SK-N-MC (cell line): ENCODE data around the gene EFHD2.

Experiments
- EZH2 ChIP-seq: fragments of 200-600 bp; sonication (generic); IDR thresholded peaks from one replicate; pipeline ENCODE4 v1.6.1; 2017; ENCODE audit warnings: antibody characterized with exemption
- FOXP2 ChIP-seq: optimal IDR thresholded peaks from 2 replicates; pipeline ENCODE3; 2011; ENCODE audit warnings: mild to moderate bottlenecking, moderate library complexity; ENCODE audit not compliant: insufficient read depth; ENCODE audit errors: extremely low read length, control extremely low read depth
- POLR2AphosphoS5 ChIP-seq: IDR thresholded peaks from 2 replicates; pipeline ENCODE4 v1.6.1; 2012; ENCODE audit warnings: mild to moderate bottlenecking, low read depth, low read length, borderline replicate concordance

DNA sequence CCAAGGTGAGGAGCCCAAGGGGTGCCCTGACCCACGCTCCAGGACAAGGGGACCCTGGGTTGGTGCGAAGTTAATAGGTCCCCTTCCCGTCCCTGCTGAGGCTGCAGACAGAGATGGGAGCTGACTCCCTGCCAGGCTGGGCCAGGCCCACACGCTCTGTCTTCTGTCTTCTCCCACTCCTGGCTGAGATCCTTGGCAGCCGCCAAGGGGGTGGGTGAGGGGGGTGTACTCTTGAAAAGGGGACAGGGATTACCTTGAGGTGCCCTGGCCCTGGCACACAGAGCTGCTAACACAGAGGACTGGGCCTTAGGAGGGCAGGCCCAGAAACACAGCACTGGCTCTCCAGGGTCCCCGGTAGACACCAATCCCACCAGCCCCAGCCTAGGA lies 17.6 kb downstream of the EFHD2 start:
- TF ChIP-seq POLR2AphosphoS5 (no peak), EZH2 (no peak), FOXP2 (no peak)
